B cell (primary cell): ENCODE measurements around the gene EML2. TPM values are rescaled to one million over a fixed set of nuclear protein-coding genes. Genes with fewer than 3 reads are reported as not detected.

Experiments used
- ATAC-seq: fragments of 200-7000 bp; cut with Tn5 transposase; one replicate; pipeline ENCODE4 v1.10.0; 2021; ENCODE audit warnings: low read depth, mild to moderate bottlenecking, moderate number of reproducible peaks, moderate library complexity
- CTCF ChIA-PET: fragments of 350-600 bp; sonication (Branson Sonifier 250); formaldehyde crosslinking; loops from one replicate; lab custom pipeline; 2021; ENCODE audit warnings: antibody characterized with exemption, inconsistent platforms; lab: Charles Lee
- POLR2A ChIA-PET: fragments of 350-600 bp; sonication (Branson Sonifier 250); formaldehyde crosslinking; loops from one replicate; lab custom pipeline; 2021; ENCODE audit warnings: antibody characterized with exemption; lab: Charles Lee
- DNase-seq: peaks from one replicate; pipeline ENCODE4 v3.0.0; 2013
- H2AFZ ChIP-seq: 2 replicates; pipeline ENCODE4 v1.6.1; 2012; ENCODE audit warnings: mild to moderate bottlenecking, low read depth, low read length; ENCODE audit not compliant: insufficient read depth, poor library complexity, severe bottlenecking
- H3K27ac ChIP-seq, 2 donors: 1 replicate in 1 of 2; 2 replicates in 1 of 2; pipeline ENCODE4 v1.5.1; 2012 to 2013; ENCODE audit warnings: low read length in 2 of 2, mild to moderate bottlenecking in 2 of 2, moderate library complexity in 1 of 2
- H3K27me3 ChIP-seq, 4 experiments: fragments of 200-600 bp in 1 of 4; sonication (generic) in 1 of 4; replicated peaks in 1 of 4; 1 replicate in 2 of 4; 2 replicates in 2 of 4; pipeline versions ENCODE4 v1.6.1 to v1.7.0; 2013 to 2016; ENCODE audit warnings: low read length in 3 of 4, mild to moderate bottlenecking in 2 of 4, mixed read lengths in 1 of 4, moderate library complexity in 1 of 4; ENCODE audit not compliant: insufficient read depth in 4 of 4, control insufficient read depth in 3 of 4; ENCODE audit errors: control extremely low read depth in 1 of 4
- H3K36me3 ChIP-seq, 2 experiments: replicated peaks in 1 of 2; 1 replicate in 1 of 2; 2 replicates in 1 of 2; pipeline versions ENCODE4 v1.6.1 to v1.7.1; 2013; ENCODE audit warnings: low read length in 1 of 2; ENCODE audit not compliant: insufficient read depth in 2 of 2, control insufficient read depth in 1 of 2; ENCODE audit errors: control extremely low read depth in 1 of 2, extremely low read depth in 1 of 2
- H3K4me1 ChIP-seq, 2 donors: fragments of 200-600 bp in 1 of 2; sonication (generic) in 1 of 2; 1 replicate in 1 of 2; 2 replicates in 1 of 2; pipeline versions ENCODE4 v1.5.1 to v1.6.1; 2013 to 2017; ENCODE audit warnings: low read length in 2 of 2; ENCODE audit not compliant: control insufficient read depth in 2 of 2, insufficient read depth in 2 of 2
- H3K4me2 ChIP-seq: replicated peaks from 2 replicates; pipeline ENCODE3; 2012; ENCODE audit warnings: mild to moderate bottlenecking, low read depth, low read length; ENCODE audit not compliant: poor library complexity, severe bottlenecking
- H3K4me3 ChIP-seq, 5 experiments: fragments of 200-600 bp in 1 of 5; sonication (generic) in 1 of 5; 1 replicate in 3 of 5; 2 replicates in 2 of 5; pipeline versions ENCODE4 v1.5.1 to v1.7.0; 2011 to 2016; ENCODE audit warnings: low read length in 4 of 5, mild to moderate bottlenecking in 4 of 5, low read depth in 2 of 5, control low read depth in 1 of 5, moderate library complexity in 1 of 5; ENCODE audit not compliant: insufficient read depth in 1 of 5; ENCODE audit errors: control extremely low read depth in 1 of 5, extremely low read depth in 1 of 5
- H3K79me2 ChIP-seq: fragments of 200-600 bp; sonication (generic); one replicate; pipeline ENCODE4 v1.6.0; 2016; ENCODE audit warnings: low read length; ENCODE audit not compliant: control insufficient read depth, insufficient read depth
- H3K9ac ChIP-seq: fragments of 200-600 bp; sonication (generic); 2 replicates; pipeline ENCODE4 v1.6.1; 2017; ENCODE audit warnings: mild to moderate bottlenecking, low read length, moderate library complexity
- H3K9me3 ChIP-seq, 3 donors: one replicate each; pipeline versions ENCODE4 v1.6.1 to v1.7.1; 2013; ENCODE audit warnings: low read length in 2 of 3; ENCODE audit not compliant: control insufficient read depth in 2 of 3, insufficient read depth in 1 of 3; ENCODE audit errors: control extremely low read depth in 1 of 3
- H4K20me1 ChIP-seq: 2 replicates; pipeline ENCODE4 v1.6.0; 2012; ENCODE audit warnings: mild to moderate bottlenecking, low read length; ENCODE audit not compliant: insufficient read depth, control insufficient read depth, poor library complexity, severe bottlenecking
- H3K27ac Mint-ChIP-seq: one replicate; pipeline ENCODE4 v1.8.0; 2021; ENCODE audit warnings: mixed read lengths
- H3K27me3 Mint-ChIP-seq: one replicate; pipeline ENCODE4 v1.8.0; 2021; ENCODE audit warnings: mixed read lengths
- H3K4me1 Mint-ChIP-seq: one replicate; pipeline ENCODE4 v1.8.0; 2021; ENCODE audit warnings: mixed read lengths
- H3K4me3 Mint-ChIP-seq: one replicate; pipeline ENCODE4 v1.8.0; 2021; ENCODE audit warnings: mixed read lengths
- H3K9me3 Mint-ChIP-seq: one replicate; pipeline ENCODE4 v1.8.0; 2022; ENCODE audit warnings: mixed read lengths; ENCODE audit not compliant: insufficient read depth
- EZH2 ChIP-seq: IDR thresholded peaks from 2 replicates; pipeline ENCODE4 v1.6.1; 2012; ENCODE audit warnings: borderline replicate concordance, low read depth, mild to moderate bottlenecking, moderate library complexity, low read length; ENCODE audit not compliant: insufficient read depth, poor library complexity, severe bottlenecking
- WGBS: methylation state at CpG from one replicate; pipeline ENCODE4 v1.1.5; 2013; ENCODE audit warnings: missing lambda C conversion rate; ENCODE audit not compliant: insufficient coverage; 5-methylcytosine and 5-hydroxymethylcytosine counted together
- intact Hi-C: fragments of 100-400 bp; cut with micrococcal nuclease; formaldehyde crosslinking; loops from one replicate; pipeline ENCODE4 v1.10.0; 2022
- polyA plus RNA-seq: library from polyadenylated mRNA; depleted of rRNA; stranded (reverse); fragments of >200 nt; gene quantifications from 2 replicates; pipeline ENCODE4 v1.2.3, GENCODE V29; 2012
- total RNA-seq, 2 donors: library from RNA; stranded (reverse); fragments of 120-200 nt in 1 of 2; gene quantifications; 1 replicate in 1 of 2; 2 replicates in 1 of 2; pipeline versions ENCODE4 v1.2.3 to v1.2.4, GENCODE V29; 2013 to 2022
- TF ChIP-seq, protein P1 (sequence below): fragments of 200-600 bp; IDR thresholded peaks from one replicate; pipeline ENCODE4 v1.8.0; 2022; ENCODE audit warnings: antibody characterized with exemption, mild to moderate bottlenecking

Gene EML2
- total and polyA plus RNA-seq, 2 donors (not counting 1 experiment from before 2014, with no cell fraction given), result 75.0 to 88.5 TPM

DNA sequence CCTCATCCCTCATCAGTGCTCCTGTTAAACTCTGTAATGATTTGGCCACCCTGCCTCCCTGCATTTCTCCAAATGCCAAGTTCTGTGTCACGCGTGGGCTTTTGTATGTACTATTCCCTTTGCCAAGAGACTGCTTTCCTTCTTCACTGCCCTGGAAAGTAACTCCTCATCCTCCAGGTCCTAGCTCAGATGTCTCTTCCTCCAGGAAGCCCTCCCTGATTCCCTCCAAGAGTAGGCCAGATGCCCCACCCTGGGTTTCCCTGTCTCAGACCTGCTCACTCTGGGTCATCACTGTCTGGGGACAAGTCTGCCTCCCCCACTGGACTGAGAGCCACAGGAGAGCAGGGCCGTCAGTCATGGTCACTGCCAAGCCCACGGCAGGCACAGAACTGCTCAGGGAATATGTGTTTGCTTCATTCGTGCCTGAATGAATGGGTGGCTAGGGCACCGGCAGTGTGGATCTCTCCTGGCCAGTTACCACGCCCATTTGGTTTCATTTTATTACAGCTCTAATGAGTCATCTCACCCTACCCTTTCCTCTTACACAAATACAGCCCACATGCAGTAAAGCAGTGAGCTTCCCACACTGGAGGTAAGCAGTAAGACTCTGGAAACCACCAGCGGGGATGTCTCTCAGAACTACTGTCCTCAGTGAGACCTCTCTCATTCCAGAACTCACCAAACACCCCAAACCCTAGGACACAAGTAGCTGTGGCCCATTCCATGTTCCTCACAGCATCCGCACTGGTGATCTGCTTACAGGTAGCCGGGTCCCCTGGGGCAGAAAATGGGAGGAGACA is 25.1 kb downstream of the EML2 start:
- no peaks in the 10 kb centered on the region for H3K79me2 ChIP-seq
- POLR2A ChIA-PET, result no interaction called here
- peaks cover 7 to 41% of the 10 kb centered on the region in 2 experiments for H3K36me3 ChIP-seq
- H3K27ac ChIP-seq, result no peak overlapping the region
- H3K9me3 Mint-ChIP-seq, result no peaks in the 10 kb centered on the region
- H3K27me3 ChIP-seq, result no peaks in the 10 kb centered on the region
- no peak overlapping the region for H2AFZ ChIP-seq
- no peak overlapping the region for H3K4me3 ChIP-seq
- H3K27me3 Mint-ChIP-seq, result no peaks in the 10 kb centered on the region
- WGBS, result 78% methylated on average over 8 of the region's 10 CpGs
- no peak overlapping the region for H3K27ac Mint-ChIP-seq
- H3K4me1 ChIP-seq, result no peaks in the 10 kb centered on the region
- ATAC-seq (peak; percentile 46), DNase-seq (no peak)
- H3K4me3 Mint-ChIP-seq, result no peak overlapping the region
- peaks cover 0 to 7% (median 0%) of the 10 kb centered on the region in 3 donors for H3K9me3 ChIP-seq
- H3K4me1 Mint-ChIP-seq, result peaks cover 5% of the 10 kb centered on the region
- TF ChIP-seq, protein P1, sequence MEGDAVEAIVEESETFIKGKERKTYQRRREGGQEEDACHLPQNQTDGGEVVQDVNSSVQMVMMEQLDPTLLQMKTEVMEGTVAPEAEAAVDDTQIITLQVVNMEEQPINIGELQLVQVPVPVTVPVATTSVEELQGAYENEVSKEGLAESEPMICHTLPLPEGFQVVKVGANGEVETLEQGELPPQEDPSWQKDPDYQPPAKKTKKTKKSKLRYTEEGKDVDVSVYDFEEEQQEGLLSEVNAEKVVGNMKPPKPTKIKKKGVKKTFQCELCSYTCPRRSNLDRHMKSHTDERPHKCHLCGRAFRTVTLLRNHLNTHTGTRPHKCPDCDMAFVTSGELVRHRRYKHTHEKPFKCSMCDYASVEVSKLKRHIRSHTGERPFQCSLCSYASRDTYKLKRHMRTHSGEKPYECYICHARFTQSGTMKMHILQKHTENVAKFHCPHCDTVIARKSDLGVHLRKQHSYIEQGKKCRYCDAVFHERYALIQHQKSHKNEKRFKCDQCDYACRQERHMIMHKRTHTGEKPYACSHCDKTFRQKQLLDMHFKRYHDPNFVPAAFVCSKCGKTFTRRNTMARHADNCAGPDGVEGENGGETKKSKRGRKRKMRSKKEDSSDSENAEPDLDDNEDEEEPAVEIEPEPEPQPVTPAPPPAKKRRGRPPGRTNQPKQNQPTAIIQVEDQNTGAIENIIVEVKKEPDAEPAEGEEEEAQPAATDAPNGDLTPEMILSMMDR, result no peak
- TF ChIP-seq EZH2, result no peak
- CTCF ChIA-PET, result interaction anchor here (0.7 to 1.8 kb wide), 4 partner anchors 9 to 67 kb away, joined by 3 to 6 read pairs (median 4); no protein-coding TSS in a partner anchor
- H3K9ac ChIP-seq, result no peak overlapping the region
- H4K20me1 ChIP-seq, result no peaks in the 10 kb centered on the region
- no peak overlapping the region for H3K4me2 ChIP-seq
- intact Hi-C loops, result no loop called here

- Mint-ChIP-seq H3K9me3 (no peaks in the 10 kb centered on the region), H3K27ac (no peak overlapping the region), H3K27me3 (no peaks in the 10 kb centered on the region), H3K4me3 (no peak overlapping the region), H3K4me1 (peaks cover 7% of the 10 kb centered on the region)
- Histone ChIP-seq H3K4me3 (no peak overlapping the region), H4K20me1 (no peaks in the 10 kb centered on the region), H3K36me3 (peaks cover 3 to 19% of the 10 kb centered on the region in 2 experiments), H3K79me2 (no peaks in the 10 kb centered on the region), H3K27me3 (peaks cover 0 to 10% (median 0%) of the 10 kb centered on the region in 4 experiments), H3K4me2 (no peak overlapping the region), H3K9me3 (peaks cover 0 to 4% (median 0%) of the 10 kb centered on the region in 3 donors), H3K27ac (no peak overlapping the region), H3K4me1 (peaks cover 8 to 10% of the 10 kb centered on the region in 2 donors), H2AFZ (no peak overlapping the region), H3K9ac (no peak overlapping the region)
- DNase-seq, result no peak
- intact Hi-C loops, result no loop called here
- no peak for TF ChIP-seq EZH2
- TF ChIP-seq, protein P1, result no peak
- no peak for ATAC-seq
- CTCF ChIA-PET, result interaction anchor here (1.4 kb wide), 1 partner anchor 34 kb away, joined by 3 read pairs; no protein-coding TSS in a partner anchor
- POLR2A ChIA-PET, result no interaction called here
- WGBS, result 100% methylated on average over 3 of the region's 6 CpGs
Observed at GRCh38 chr19:45608948-45609347, 30.2 kb downstream of the EML2 start.
